Caco-2 (cell line): ENCODE data around the gene PLEKHF1. TPM values are rescaled to one million over a fixed set of nuclear protein-coding genes. Genes with fewer than 3 reads are reported as not detected.

Experiments
- BruUV-seq: library from RNA; stranded (reverse); fragments of 400-500 nt; replicated peaks from 2 replicates; lab custom pipeline; 2021; lab: Mats Ljungman, UMichigan
- CTCF ChIA-PET: fragments of 300-600 bp; sonication (Branson Sonifier 250); formaldehyde crosslinking; loops from one replicate; lab custom pipeline; 2022; ENCODE audit warnings: antibody characterized with exemption; lab: Charles Lee
- POLR2A ChIA-PET: fragments of 300-600 bp; sonication (Branson Sonifier 250); formaldehyde crosslinking; loops from one replicate; lab custom pipeline; 2022; ENCODE audit warnings: antibody characterized with exemption; lab: Charles Lee
- DNase-seq, 2 experiments: peaks; one replicate each; pipeline versions ENCODE4 v3.0.0 to v3.0.0-alpha.2; 2020 to 2022
- H3K27me3 ChIP-seq: replicated peaks from 2 replicates; pipeline ENCODE4 v1.6.0; 2011; ENCODE audit warnings: low read length; ENCODE audit not compliant: control insufficient read depth, insufficient read depth
- H3K36me3 ChIP-seq: 2 replicates; pipeline ENCODE4 v1.5.1; 2011; ENCODE audit warnings: low read length; ENCODE audit not compliant: control insufficient read depth, insufficient read depth
- H3K4me1 ChIP-seq: fragments of 250-450 bp; sonication (Bioruptor Pico); 2 replicates; pipeline ENCODE4 v1.5.1; 2020; ENCODE audit warnings: mild to moderate bottlenecking
- H3K4me3 ChIP-seq: 2 replicates; pipeline ENCODE4 v1.5.1; 2011; ENCODE audit warnings: low read depth, mild to moderate bottlenecking, control low read depth, low read length
- H3K9me3 ChIP-seq: fragments of 250-450 bp; sonication (Bioruptor Pico); 2 replicates; pipeline ENCODE4 v1.5.1; 2020; ENCODE audit warnings: mild to moderate bottlenecking, moderate library complexity
- H3K27ac Mint-ChIP-seq: one replicate; pipeline ENCODE4 v1.8.0; 2022; ENCODE audit warnings: mixed read lengths; ENCODE audit not compliant: unreplicated experiment
- H3K27me3 Mint-ChIP-seq: one replicate; pipeline ENCODE4 v1.8.0; 2022; ENCODE audit warnings: mixed read lengths; ENCODE audit not compliant: insufficient read depth, unreplicated experiment
- H3K36me3 Mint-ChIP-seq: one replicate; pipeline ENCODE4 v1.8.0; 2022; ENCODE audit warnings: mild to moderate bottlenecking, mixed read lengths; ENCODE audit not compliant: insufficient read depth, unreplicated experiment
- H3K4me1 Mint-ChIP-seq: one replicate; pipeline ENCODE4 v1.8.0; 2022; ENCODE audit warnings: low read depth, mixed read lengths; ENCODE audit not compliant: unreplicated experiment
- H3K4me3 Mint-ChIP-seq: one replicate; pipeline ENCODE4 v1.8.0; 2022; ENCODE audit warnings: mild to moderate bottlenecking, moderate library complexity, mixed read lengths; ENCODE audit not compliant: unreplicated experiment
- H3K9me3 Mint-ChIP-seq: one replicate; pipeline ENCODE4 v1.8.0; 2022; ENCODE audit warnings: mixed read lengths; ENCODE audit not compliant: unreplicated experiment
- intact Hi-C: fragments of 100-400 bp; cut with micrococcal nuclease; formaldehyde crosslinking; loops from one replicate; pipeline ENCODE4 v1.10.0; 2022; ENCODE audit not compliant: unreplicated experiment
- total RNA-seq: library from RNA; stranded (reverse); gene quantifications from 2 replicates; pipeline ENCODE4 v1.2.3, GENCODE V29; 2022
- TF ChIP-seq, protein P1 (sequence below), 2 experiments: fragments of 200-600 bp in 1 of 2; IDR thresholded peaks; 1 replicate in 1 of 2; 2 replicates in 1 of 2; pipeline versions ENCODE4 v1.5.1 to v1.8.0; 2011 to 2022; ENCODE audit warnings: antibody characterized with exemption in 1 of 2, control low read depth in 1 of 2, inconsistent platforms in 1 of 2, low read depth in 1 of 2, low read length in 1 of 2, mild to moderate bottlenecking in 1 of 2, moderate library complexity in 1 of 2; ENCODE audit not compliant: insufficient read depth in 1 of 2, severe bottlenecking in 1 of 2, unreplicated experiment in 1 of 2

Gene PLEKHF1
- total RNA-seq, 1 experiment from 2014 or later: 5.0 TPM

DNA sequence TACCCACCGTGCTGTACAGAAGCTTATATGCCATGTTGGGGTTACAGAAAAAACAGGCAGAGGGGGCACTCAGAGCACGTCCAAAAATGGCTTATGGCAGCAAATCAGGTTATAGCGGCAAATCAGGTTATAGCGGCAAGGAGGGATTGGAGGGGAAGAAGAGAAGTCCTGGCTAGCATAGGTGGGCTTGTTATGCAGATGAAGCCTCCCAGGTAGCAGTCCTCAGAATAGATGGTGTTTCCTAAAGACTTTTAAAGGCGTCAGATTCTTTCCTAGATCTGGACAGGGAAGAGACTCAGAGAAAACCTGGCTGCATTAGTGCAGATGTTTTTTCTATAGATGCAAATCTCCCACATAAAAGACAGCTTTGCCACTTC lies 19.8 kb upstream of the PLEKHF1 start:
- POLR2A ChIA-PET: no interaction called here

DNA sequence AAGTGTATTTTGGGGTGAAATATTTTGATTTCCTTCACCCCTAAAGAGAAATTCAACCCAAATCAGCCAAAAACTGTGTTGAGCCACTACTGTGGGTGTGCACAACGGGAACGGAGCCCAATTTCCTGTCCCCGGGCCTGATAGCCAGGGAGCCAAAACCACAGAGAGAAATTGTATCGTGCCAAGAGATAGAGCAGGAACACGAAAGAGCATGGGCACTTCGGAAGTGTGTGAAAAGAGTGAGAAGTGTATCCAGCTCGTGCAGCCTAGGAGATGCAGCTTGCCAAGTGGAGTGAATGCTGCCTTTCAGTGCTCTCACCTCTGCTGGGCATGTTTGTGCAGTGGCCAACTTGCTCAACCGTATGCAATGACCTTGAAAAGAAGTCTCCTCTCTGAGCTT lies 19.4 kb upstream of the PLEKHF1 start:
- H3K27me3 Mint-ChIP-seq: peaks cover 13% of the 10 kb centered on the region
- intact Hi-C loops: no loop called here
- no peaks in the 10 kb centered on the region for H3K4me1 Mint-ChIP-seq
- ChIA-PET POLR2A (no interaction called here), CTCF (no interaction called here)
- H3K4me3 Mint-ChIP-seq: no peak overlapping the region
- H3K4me3 ChIP-seq: no peak overlapping the region
- H3K9me3 ChIP-seq: no peaks in the 10 kb centered on the region
- DNase-seq: no peak
- H3K36me3 ChIP-seq: no peaks in the 10 kb centered on the region
- no peaks in the 10 kb centered on the region for H3K36me3 Mint-ChIP-seq
- no peaks in the 10 kb centered on the region for H3K9me3 Mint-ChIP-seq
- TF ChIP-seq, protein P1, sequence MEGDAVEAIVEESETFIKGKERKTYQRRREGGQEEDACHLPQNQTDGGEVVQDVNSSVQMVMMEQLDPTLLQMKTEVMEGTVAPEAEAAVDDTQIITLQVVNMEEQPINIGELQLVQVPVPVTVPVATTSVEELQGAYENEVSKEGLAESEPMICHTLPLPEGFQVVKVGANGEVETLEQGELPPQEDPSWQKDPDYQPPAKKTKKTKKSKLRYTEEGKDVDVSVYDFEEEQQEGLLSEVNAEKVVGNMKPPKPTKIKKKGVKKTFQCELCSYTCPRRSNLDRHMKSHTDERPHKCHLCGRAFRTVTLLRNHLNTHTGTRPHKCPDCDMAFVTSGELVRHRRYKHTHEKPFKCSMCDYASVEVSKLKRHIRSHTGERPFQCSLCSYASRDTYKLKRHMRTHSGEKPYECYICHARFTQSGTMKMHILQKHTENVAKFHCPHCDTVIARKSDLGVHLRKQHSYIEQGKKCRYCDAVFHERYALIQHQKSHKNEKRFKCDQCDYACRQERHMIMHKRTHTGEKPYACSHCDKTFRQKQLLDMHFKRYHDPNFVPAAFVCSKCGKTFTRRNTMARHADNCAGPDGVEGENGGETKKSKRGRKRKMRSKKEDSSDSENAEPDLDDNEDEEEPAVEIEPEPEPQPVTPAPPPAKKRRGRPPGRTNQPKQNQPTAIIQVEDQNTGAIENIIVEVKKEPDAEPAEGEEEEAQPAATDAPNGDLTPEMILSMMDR (IDR thresholded peaks at IDR 0.05; ENCODE audit: insufficient read depth in 1 of 2, low read depth in 1 of 2, low read length in 1 of 2, severe bottlenecking in 1 of 2, unreplicated experiment in 1 of 2): no peak
- BruUV-seq: no TSS peak
- H3K4me1 ChIP-seq: no peaks in the 10 kb centered on the region
- H3K27me3 ChIP-seq: no peaks in the 10 kb centered on the region; the same call in 1 of the 2 replicates
- no peak overlapping the region for H3K27ac Mint-ChIP-seq

More for the DNA sequence above, 19.8 kb upstream of the PLEKHF1 start:
- TF ChIP-seq, protein P1 (IDR thresholded peaks at IDR 0.05; ENCODE audit: insufficient read depth in 1 of 2, low read depth in 1 of 2, low read length in 1 of 2, severe bottlenecking in 1 of 2, unreplicated experiment in 1 of 2): no peak
- no peaks in the 10 kb centered on the region for H3K9me3 ChIP-seq
- no peaks in the 10 kb centered on the region for H3K4me1 Mint-ChIP-seq
- CTCF ChIA-PET: no interaction called here
- H3K27me3 Mint-ChIP-seq: peaks cover 13% of the 10 kb centered on the region
- H3K27me3 ChIP-seq: no peaks in the 10 kb centered on the region; the same call in 1 of the 2 replicates
- H3K4me3 Mint-ChIP-seq: no peak overlapping the region
- no peak overlapping the region for H3K4me3 ChIP-seq
- BruUV-seq: no TSS peak
- no peak for DNase-seq
- H3K4me1 ChIP-seq: no peaks in the 10 kb centered on the region
- H3K9me3 Mint-ChIP-seq: no peaks in the 10 kb centered on the region
- no peaks in the 10 kb centered on the region for H3K36me3 Mint-ChIP-seq
- H3K27ac Mint-ChIP-seq: no peak overlapping the region
- intact Hi-C loops: no loop called here
- no peaks in the 10 kb centered on the region for H3K36me3 ChIP-seq

DNA sequence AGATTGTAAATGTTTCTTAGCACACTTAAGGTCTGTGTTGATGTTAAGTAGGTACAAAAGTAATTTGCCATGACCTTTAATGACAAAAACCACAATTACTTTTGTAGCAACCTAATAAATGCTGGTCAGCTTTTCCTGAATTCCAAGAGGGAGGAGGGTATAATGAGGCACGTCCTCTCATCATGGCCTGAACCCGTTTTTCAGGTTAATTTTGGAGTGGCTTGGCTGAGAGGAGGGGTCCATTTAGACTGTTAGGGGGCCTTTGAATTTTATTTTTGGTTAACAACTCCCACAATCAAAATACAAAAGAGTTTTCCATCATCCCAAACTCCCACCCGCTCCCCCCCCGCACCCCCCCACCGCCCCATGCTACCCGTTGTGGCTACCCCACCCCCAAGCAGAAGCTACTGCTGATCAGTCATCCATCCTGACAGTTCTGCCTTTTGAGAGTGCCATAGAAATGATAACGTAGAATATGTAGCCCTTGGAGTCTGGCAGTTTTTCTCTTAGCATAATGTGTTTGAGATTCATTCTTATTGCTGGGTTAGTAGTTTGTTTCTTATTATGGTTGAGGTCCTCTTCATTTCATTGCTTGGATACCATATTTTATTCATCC lies 14.4 kb upstream of the PLEKHF1 start:
- H3K36me3 Mint-ChIP-seq: no peaks in the 10 kb centered on the region
- ChIA-PET CTCF (no interaction called here), POLR2A (no interaction called here)
- no peak overlapping the region for H3K4me3 Mint-ChIP-seq
- TF ChIP-seq, protein P1 (IDR thresholded peaks at IDR 0.05; ENCODE audit: insufficient read depth in 1 of 2, low read depth in 1 of 2, low read length in 1 of 2, severe bottlenecking in 1 of 2, unreplicated experiment in 1 of 2): no peak
- H3K27ac Mint-ChIP-seq: no peak overlapping the region
- DNase-seq: no peak
- peaks cover 11% of the 10 kb centered on the region for H3K27me3 Mint-ChIP-seq
- BruUV-seq: no TSS peak
- intact Hi-C loops: no loop called here
- no peaks in the 10 kb centered on the region for H3K27me3 ChIP-seq
- H3K9me3 Mint-ChIP-seq: no peaks in the 10 kb centered on the region
- no peaks in the 10 kb centered on the region for H3K36me3 ChIP-seq
- H3K9me3 ChIP-seq: peaks cover 5% of the 10 kb centered on the region
- no peaks in the 10 kb centered on the region for H3K4me1 ChIP-seq
- H3K4me1 Mint-ChIP-seq: no peaks in the 10 kb centered on the region
- H3K4me3 ChIP-seq: no peak overlapping the region
